CD4-positive, alpha-beta T cell treated with Interleukin-17A for 1 hour (primary cell): ENCODE data around the gene TMEM213.

Experiments used
- DNase-seq: peaks from one replicate; pipeline ENCODE4 v3.0.0-alpha.2; 2020

Gene TMEM213

GRCh38 chr7:138878856-138879255, 81.1 kb downstream of the TMEM213 start:
- no peak for DNase-seq

GRCh38 chr7:138879356-138879755, 81.6 kb downstream of the TMEM213 start:
- DNase-seq = no peak

- no peak for DNase-seq
Measured at GRCh38 chr7:138880881-138881578, 83.2 kb downstream of the TMEM213 start.

GRCh38 chr7:138881579-138882188, 83.9 kb downstream of the TMEM213 start:
- no peak for DNase-seq

- DNase-seq = no peak
Measured at GRCh38 chr7:138882249-138882648, 84.5 kb downstream of the TMEM213 start.

GRCh38 chr7:138885383-138886147, 87.8 kb downstream of the TMEM213 start:
- DNase-seq = no peak

- peak; percentile 84 for DNase-seq
Measured at GRCh38 chr7:138886501-138886917, 88.7 kb downstream of the TMEM213 start.

- no peak for DNase-seq
Measured at GRCh38 chr7:138887085-138887710, 89.4 kb downstream of the TMEM213 start.
